ENCODE results near the gene ANK3.

DNA sequence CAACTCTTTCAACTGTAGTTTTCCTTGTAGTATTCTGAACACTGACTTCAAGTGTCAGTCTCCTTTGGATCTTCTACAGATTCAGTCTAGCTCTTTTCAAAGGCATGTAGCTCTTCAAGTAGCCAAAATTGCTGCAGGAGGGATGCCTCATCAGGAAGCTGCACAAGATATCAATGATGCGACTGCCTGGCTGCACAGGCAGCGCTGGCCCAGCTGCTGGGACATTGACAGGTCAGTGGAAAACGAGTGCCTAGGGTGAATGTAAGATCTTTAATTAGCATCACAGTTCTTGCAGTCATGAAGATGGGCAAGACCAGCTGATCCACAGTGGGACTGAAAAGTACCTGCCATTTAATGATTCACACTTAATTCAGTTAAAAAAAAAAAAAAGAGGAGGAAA lies 167.6 kb downstream of the ANK3 start:
- TF ChIP-seq, protein P1, sequence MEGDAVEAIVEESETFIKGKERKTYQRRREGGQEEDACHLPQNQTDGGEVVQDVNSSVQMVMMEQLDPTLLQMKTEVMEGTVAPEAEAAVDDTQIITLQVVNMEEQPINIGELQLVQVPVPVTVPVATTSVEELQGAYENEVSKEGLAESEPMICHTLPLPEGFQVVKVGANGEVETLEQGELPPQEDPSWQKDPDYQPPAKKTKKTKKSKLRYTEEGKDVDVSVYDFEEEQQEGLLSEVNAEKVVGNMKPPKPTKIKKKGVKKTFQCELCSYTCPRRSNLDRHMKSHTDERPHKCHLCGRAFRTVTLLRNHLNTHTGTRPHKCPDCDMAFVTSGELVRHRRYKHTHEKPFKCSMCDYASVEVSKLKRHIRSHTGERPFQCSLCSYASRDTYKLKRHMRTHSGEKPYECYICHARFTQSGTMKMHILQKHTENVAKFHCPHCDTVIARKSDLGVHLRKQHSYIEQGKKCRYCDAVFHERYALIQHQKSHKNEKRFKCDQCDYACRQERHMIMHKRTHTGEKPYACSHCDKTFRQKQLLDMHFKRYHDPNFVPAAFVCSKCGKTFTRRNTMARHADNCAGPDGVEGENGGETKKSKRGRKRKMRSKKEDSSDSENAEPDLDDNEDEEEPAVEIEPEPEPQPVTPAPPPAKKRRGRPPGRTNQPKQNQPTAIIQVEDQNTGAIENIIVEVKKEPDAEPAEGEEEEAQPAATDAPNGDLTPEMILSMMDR (IDR thresholded peaks at IDR 0.05; ENCODE audit: low read length): no peak
- TF ChIP-seq EZH2 (optimal IDR thresholded peaks at IDR 0.05; ENCODE audit: low read depth, low read length): no peak
- no peak for TF ChIP-seq EZH2phosphoT487 (IDR thresholded peaks at IDR 0.05; ENCODE audit: low read length)

All from MM.1S (cell line).